ENCODE measurements around the gene TBC1D4. TPM values are rescaled to one million over a fixed set of nuclear protein-coding genes. Genes with fewer than 3 reads are reported as not detected.

Gene TBC1D4
- total RNA-seq, 2 donors from 2014 or later: 34.5 to 38.8 TPM

DNA sequence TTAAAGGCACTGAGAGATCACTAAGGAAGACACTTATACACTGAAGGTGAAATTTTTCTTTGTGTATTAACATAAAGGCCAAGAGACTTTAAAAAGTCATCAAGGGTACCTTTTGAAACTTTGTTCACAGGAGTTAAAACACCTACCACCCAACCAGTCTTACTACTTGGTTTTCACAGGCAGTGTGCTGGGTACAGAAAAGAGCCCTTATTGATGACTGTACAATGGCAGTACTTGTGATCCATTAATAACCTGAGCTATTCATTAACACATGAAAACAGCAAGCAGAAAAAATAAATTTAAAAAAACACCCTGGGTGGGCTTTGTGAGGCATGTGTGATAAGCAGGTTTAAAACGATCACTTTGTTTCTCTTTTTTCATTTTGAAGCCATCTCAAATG lies 148.9 kb downstream of the TBC1D4 start:
- Mint-ChIP-seq H3K27me3 (ENCODE audit: low read depth) (no peaks in the 10 kb centered on the region), H3K9me3 (peaks cover 0 to 2% of the 10 kb centered on the region in 2 donors), H3K27ac (no peak overlapping the region), H3K4me3 (no peak overlapping the region), H3K4me1 (ENCODE audit: low read depth) (peaks cover 20% of the 10 kb centered on the region), H3K36me3 (ENCODE audit: insufficient read depth in 2 of 2) (no peaks in the 10 kb centered on the region)
- DNase-seq (no peak), ATAC-seq (replicated peaks in 1 of 2) (no peak)

GRCh38 chr13:75331792-75332349 lies 150.1 kb downstream of the TBC1D4 start:
- H3K36me3 Mint-ChIP-seq (ENCODE audit: insufficient read depth in 2 of 2): no peaks in the 10 kb centered on the region

DNA sequence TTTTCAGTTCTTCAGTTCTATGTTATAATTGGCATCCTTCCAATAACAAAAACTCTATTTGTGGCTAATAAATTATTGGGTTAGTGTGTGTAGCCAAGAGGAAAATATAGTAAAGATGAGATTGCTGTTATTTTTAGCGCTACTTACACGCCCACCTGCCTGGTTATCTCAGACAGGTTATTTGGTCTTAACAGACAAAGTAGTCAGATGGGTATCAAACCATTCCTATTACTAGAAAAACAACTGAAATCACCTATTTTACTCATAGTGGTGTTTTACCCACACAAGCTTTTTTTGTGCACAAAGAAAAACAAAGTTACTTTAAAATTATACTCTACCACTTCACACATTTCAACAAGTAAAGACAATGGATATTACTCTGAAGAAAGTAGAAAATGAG lies 151.2 kb downstream of the TBC1D4 start:
- DNase-seq (no peak), ATAC-seq (replicated peaks in 1 of 2) (no peak)
- Mint-ChIP-seq H3K4me1 (ENCODE audit: low read depth) (peaks cover 34% of the 10 kb centered on the region), H3K9me3 (peaks cover 0 to 2% of the 10 kb centered on the region in 2 donors), H3K27me3 (ENCODE audit: low read depth) (no peaks in the 10 kb centered on the region), H3K36me3 (ENCODE audit: insufficient read depth in 2 of 2) (peaks cover 2 to 3% of the 10 kb centered on the region in 2 donors), H3K27ac (no peak overlapping the region), H3K4me3 (no peak overlapping the region)

More at GRCh38 chr13:75331792-75332349, 150.1 kb downstream of the TBC1D4 start:
- DNase-seq: no peak
- no peak for ATAC-seq (replicated peaks in 1 of 2)
- Mint-ChIP-seq H3K27ac (no peak overlapping the region), H3K4me3 (no peak overlapping the region), H3K4me1 (ENCODE audit: low read depth) (peaks cover 29% of the 10 kb centered on the region), H3K27me3 (ENCODE audit: low read depth) (no peaks in the 10 kb centered on the region), H3K9me3 (peaks cover 0 to 2% of the 10 kb centered on the region in 2 donors)

GRCh38 chr13:75329723-75330122 lies 152.2 kb downstream of the TBC1D4 start:
- no peak overlapping the region for H3K4me3 Mint-ChIP-seq
- no peak for ATAC-seq (replicated peaks in 1 of 2)
- H3K4me1 Mint-ChIP-seq (ENCODE audit: low read depth): peaks cover 34% of the 10 kb centered on the region
- peaks cover 3 to 6% of the 10 kb centered on the region in 2 donors for H3K36me3 Mint-ChIP-seq (ENCODE audit: insufficient read depth in 2 of 2)
- no peaks in the 10 kb centered on the region for H3K9me3 Mint-ChIP-seq
- no peak overlapping the region for H3K27ac Mint-ChIP-seq
- no peaks in the 10 kb centered on the region for H3K27me3 Mint-ChIP-seq (ENCODE audit: low read depth)
- no peak for DNase-seq

- ATAC-seq (replicated peaks in 1 of 2): no peak
- Mint-ChIP-seq H3K27me3 (ENCODE audit: low read depth) (no peaks in the 10 kb centered on the region), H3K27ac (no peak overlapping the region), H3K4me1 (ENCODE audit: low read depth) (peaks cover 40% of the 10 kb centered on the region), H3K36me3 (ENCODE audit: insufficient read depth in 2 of 2) (peaks cover 3 to 8% of the 10 kb centered on the region in 2 donors), H3K9me3 (no peaks in the 10 kb centered on the region), H3K4me3 (no peak overlapping the region)
- no peak for DNase-seq
Measured at GRCh38 chr13:75329097-75329496, 152.9 kb downstream of the TBC1D4 start.

GRCh38 chr13:75327135-75327510 lies 154.8 kb downstream of the TBC1D4 start:
- no peak for ATAC-seq (replicated peaks in 1 of 2)
- H3K27me3 Mint-ChIP-seq (ENCODE audit: low read depth): no peaks in the 10 kb centered on the region
- H3K4me1 Mint-ChIP-seq (ENCODE audit: low read depth): peaks cover 59% of the 10 kb centered on the region
- peaks cover 5 to 10% of the 10 kb centered on the region in 2 donors for H3K36me3 Mint-ChIP-seq (ENCODE audit: insufficient read depth in 2 of 2)
- H3K27ac Mint-ChIP-seq: peak overlapping the region; percentile 94
- DNase-seq: no peak
- H3K4me3 Mint-ChIP-seq: peak overlapping the region; percentile 92 to 98
- H3K9me3 Mint-ChIP-seq: no peaks in the 10 kb centered on the region

GRCh38 chr13:75326173-75327134 lies 155.5 kb downstream of the TBC1D4 start:
- no peaks in the 10 kb centered on the region for H3K27me3 Mint-ChIP-seq (ENCODE audit: low read depth)
- ATAC-seq (replicated peaks in 1 of 2) (peak; percentile 90 to 91), DNase-seq (peak; percentile 63 to 67)
- peaks cover 7 to 10% of the 10 kb centered on the region in 2 donors for H3K36me3 Mint-ChIP-seq (ENCODE audit: insufficient read depth in 2 of 2)
- H3K9me3 Mint-ChIP-seq: no peaks in the 10 kb centered on the region
- peak overlapping the region; percentile 92 to 98 for H3K4me3 Mint-ChIP-seq
- peaks cover 66% of the 10 kb centered on the region for H3K4me1 Mint-ChIP-seq (ENCODE audit: low read depth)
- peak overlapping the region; percentile 94 for H3K27ac Mint-ChIP-seq

DNA sequence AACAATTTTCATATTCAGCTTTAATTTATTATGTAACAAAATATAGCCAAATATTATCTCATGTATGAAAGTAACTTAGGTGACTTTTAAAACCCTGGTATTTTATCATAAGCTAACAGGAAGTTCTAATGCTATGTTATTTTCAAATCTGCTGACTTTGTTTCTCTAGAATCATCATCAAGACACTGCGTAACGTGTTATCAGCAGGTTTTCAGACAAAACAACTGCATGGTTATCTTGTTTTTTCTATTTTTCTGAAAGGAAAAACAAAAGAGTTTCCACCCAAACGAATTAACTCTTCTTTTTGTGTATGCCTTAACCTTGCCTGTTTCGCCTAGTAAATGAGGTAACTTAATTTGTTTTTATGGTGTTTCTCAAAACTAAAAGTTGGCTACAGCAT lies 156.3 kb downstream of the TBC1D4 start:
- H3K27me3 Mint-ChIP-seq (ENCODE audit: low read depth): no peaks in the 10 kb centered on the region
- H3K27ac Mint-ChIP-seq: peak overlapping the region; percentile 94
- DNase-seq (no peak), ATAC-seq (replicated peaks in 1 of 2) (no peak)
- peak overlapping the region; percentile 92 to 98 for H3K4me3 Mint-ChIP-seq
- H3K9me3 Mint-ChIP-seq: no peaks in the 10 kb centered on the region
- peaks cover 74% of the 10 kb centered on the region for H3K4me1 Mint-ChIP-seq (ENCODE audit: low read depth)
- H3K36me3 Mint-ChIP-seq (ENCODE audit: insufficient read depth in 2 of 2): peaks cover 7 to 10% of the 10 kb centered on the region in 2 donors

DNA sequence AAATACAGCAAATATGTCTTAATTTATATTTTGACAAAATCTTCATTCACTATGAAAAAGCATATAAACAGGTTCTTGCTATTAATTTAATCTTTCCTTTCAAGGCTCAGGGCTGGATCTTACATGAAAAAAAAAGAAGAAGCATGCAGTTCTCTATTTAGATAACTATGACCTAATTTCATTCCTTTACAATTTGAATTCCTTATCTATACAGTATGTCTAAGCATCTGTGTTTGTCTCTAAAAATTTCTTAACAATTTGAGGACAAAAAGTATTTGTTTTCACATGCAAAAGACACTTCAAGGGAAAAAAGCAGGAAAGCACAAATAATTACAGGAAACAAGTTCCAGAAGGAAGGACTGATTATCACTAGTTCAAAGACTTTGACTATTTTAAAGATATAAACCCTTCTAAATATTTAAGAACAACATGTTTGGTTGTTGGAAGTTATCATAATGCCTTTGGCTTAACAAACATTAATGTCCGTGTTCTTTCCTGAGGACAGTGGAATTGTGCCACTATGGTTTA lies 157.5 kb downstream of the TBC1D4 start:
- Mint-ChIP-seq H3K4me1 (ENCODE audit: low read depth) (peaks cover 72% of the 10 kb centered on the region), H3K36me3 (ENCODE audit: insufficient read depth in 2 of 2) (peaks cover 7 to 10% of the 10 kb centered on the region in 2 donors), H3K27ac (peak overlapping the region; percentile 97), H3K9me3 (no peaks in the 10 kb centered on the region), H3K4me3 (peak overlapping the region; percentile 92 to 98), H3K27me3 (ENCODE audit: low read depth) (no peaks in the 10 kb centered on the region)
- no peak for DNase-seq
- ATAC-seq (replicated peaks in 1 of 2): no peak

- peak; percentile 48 to 55 for ATAC-seq (replicated peaks in 1 of 2)
- H3K27ac Mint-ChIP-seq: peak overlapping the region; percentile 89
Measured at GRCh38 chr13:75321084-75321483, 160.9 kb downstream of the TBC1D4 start.

DNA sequence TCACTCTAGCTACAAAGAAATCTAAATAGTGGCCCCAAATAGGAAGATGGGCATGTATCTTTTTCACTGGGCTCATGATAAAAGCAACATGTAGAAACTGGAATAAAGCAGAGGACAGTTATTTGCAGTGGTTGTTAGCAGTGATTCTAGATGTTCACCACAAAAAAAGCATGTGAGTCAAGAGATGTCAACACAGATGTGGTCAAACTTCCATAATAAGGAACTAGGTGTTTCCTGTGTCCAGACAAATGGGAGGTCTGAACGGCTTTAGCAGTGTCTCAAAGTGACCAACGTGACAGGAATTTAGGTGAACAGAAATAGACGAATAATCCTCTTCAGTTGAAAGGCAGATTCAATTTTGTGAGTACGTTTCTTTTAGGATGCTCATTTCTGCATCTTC lies 162.7 kb downstream of the TBC1D4 start:
- Mint-ChIP-seq H3K4me3 (peak overlapping the region; percentile 61 to 88), H3K4me1 (ENCODE audit: low read depth) (peaks cover 83% of the 10 kb centered on the region), H3K36me3 (ENCODE audit: insufficient read depth in 2 of 2) (peaks cover 4% of the 10 kb centered on the region in 2 donors), H3K9me3 (no peaks in the 10 kb centered on the region), H3K27me3 (ENCODE audit: low read depth) (no peaks in the 10 kb centered on the region), H3K27ac (peak overlapping the region; percentile 97)
- DNase-seq (no peak), ATAC-seq (replicated peaks in 1 of 2) (no peak)

More at GRCh38 chr13:75321084-75321483, 160.9 kb downstream of the TBC1D4 start:
- Mint-ChIP-seq H3K36me3 (ENCODE audit: insufficient read depth in 2 of 2) (peaks cover 6 to 8% of the 10 kb centered on the region in 2 donors), H3K27me3 (ENCODE audit: low read depth) (no peaks in the 10 kb centered on the region), H3K4me3 (peak overlapping the region; percentile 79 to 80), H3K9me3 (no peaks in the 10 kb centered on the region), H3K4me1 (ENCODE audit: low read depth) (peaks cover 82% of the 10 kb centered on the region)
- DNase-seq: no peak

DNA sequence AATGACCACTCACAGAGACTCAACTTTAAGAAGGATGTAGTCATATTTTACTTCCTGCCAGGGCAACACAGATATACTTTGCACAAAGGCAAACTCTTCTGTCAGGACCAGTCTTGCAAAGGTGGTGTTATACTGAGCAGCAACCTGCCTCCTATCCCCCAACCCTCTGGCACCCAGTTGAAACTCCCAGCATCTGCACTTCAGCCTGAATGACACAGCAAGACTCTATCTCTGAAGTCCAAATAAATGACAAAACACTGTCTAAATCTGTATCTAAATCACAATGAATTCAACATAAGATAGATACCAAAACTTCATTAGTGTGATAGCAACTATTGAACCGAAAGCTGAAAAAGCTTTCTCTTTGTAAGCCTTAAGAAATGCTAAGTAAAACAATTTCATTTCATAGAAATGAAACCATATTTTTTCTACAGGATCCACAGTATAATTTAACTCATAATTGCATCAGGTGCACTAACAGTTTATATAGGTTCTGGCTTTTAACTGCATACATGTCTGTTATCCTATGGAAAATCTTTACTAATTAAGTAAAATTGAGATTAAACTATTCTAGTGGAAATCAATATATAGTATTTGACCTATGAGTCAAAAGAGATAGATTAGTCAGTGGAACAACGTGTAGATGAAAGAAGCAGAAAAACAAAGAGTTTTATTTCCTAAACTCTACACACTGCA lies 163.7 kb downstream of the TBC1D4 start:
- no peaks in the 10 kb centered on the region for H3K9me3 Mint-ChIP-seq
- H3K4me3 Mint-ChIP-seq: peak overlapping the region; percentile 64 to 88
- H3K27me3 Mint-ChIP-seq (ENCODE audit: low read depth): no peaks in the 10 kb centered on the region
- peak overlapping the region; percentile 97 for H3K27ac Mint-ChIP-seq
- ATAC-seq (replicated peaks in 1 of 2): peak; percentile 77 to 84
- peak; percentile 26 to 28 for DNase-seq
- H3K36me3 Mint-ChIP-seq (ENCODE audit: insufficient read depth in 2 of 2): peaks cover 0 to 2% of the 10 kb centered on the region in 2 donors
- H3K4me1 Mint-ChIP-seq (ENCODE audit: low read depth): peaks cover 75% of the 10 kb centered on the region

Data from activated T-cell treated with anti-CD3 and anti-CD28 coated beads, Interleukin-2, amount 50 U/mL, for 72 hours (primary cell).